RWPE1 (cell line): ENCODE measurements around the gene TRIM27.
A peak's percentile ranks its signal among the peaks of the same experiment; 100 is the strongest.

Experiments used
- CTCF ChIA-PET: fragments of 350-600 bp; sonication (Branson Sonifier 250); formaldehyde crosslinking; extraction: SDS; loops from one replicate; lab custom pipeline; 2021; lab: Yijun Ruan, JAX
- POLR2A ChIA-PET: fragments of 400-600 bp; formaldehyde crosslinking; extraction: SDS; loops from one replicate; lab custom pipeline; 2020; ENCODE audit warnings: antibody characterized with exemption; ENCODE audit not compliant: low non-redundant PET; lab: Yijun Ruan, JAX
- DNase-seq: peaks from one replicate; pipeline ENCODE4 v3.0.0; 2012; ENCODE audit warnings: low spot score
- H3K27ac ChIP-seq: fragments of 450-650 bp; 2 replicates; pipeline ENCODE4 v1.5.1; 2017
- CTCF ChIP-seq: fragments of 450-650 bp; conservative IDR thresholded peaks from 2 replicates; pipeline ENCODE4 v1.5.1; 2017; ENCODE audit warnings: low read depth, mild to moderate bottlenecking

TRIM27 gene

GRCh38 chr6:28947067-28947765 is 23.4 kb upstream of the TRIM27 start:
- DNase-seq, result no peak
- TF ChIP-seq CTCF, result no peak
- ChIA-PET CTCF (interaction anchor here (1.1 to 1.2 kb wide), 2 partner anchors 34 to 69 kb away, joined by 3 read pairs; no protein-coding TSS in a partner anchor), POLR2A (no interaction called here)
- H3K27ac ChIP-seq, result peak overlapping the region; percentile 37

- no peak for TF ChIP-seq CTCF
- ChIA-PET POLR2A (no interaction called here), CTCF (no interaction called here)
- DNase-seq, result no peak
- H3K27ac ChIP-seq, result no peak overlapping the region
Measured at GRCh38 chr6:28945349-28945748, 21.6 kb upstream of the TRIM27 start.

- no peak overlapping the region for H3K27ac ChIP-seq
- CTCF ChIA-PET, result no interaction called here
- POLR2A ChIA-PET, result no interaction called here
- no peak for TF ChIP-seq CTCF
- DNase-seq, result peak; percentile 18
Measured at GRCh38 chr6:28944412-28944865, 20.7 kb upstream of the TRIM27 start.

GRCh38 chr6:28943557-28944411 is 20.0 kb upstream of the TRIM27 start:
- ChIA-PET CTCF (interaction anchor here (0.7 kb wide), 1 partner anchor 20 kb away, joined by 4 read pairs; no protein-coding TSS in a partner anchor), POLR2A (no interaction called here)
- peak; percentile 40 for DNase-seq
- H3K27ac ChIP-seq, result peak overlapping the region; percentile 60
- no peak for TF ChIP-seq CTCF

GRCh38 chr6:28943223-28943556 is 19.4 kb upstream of the TRIM27 start:
- POLR2A ChIA-PET, result no interaction called here
- CTCF ChIA-PET, result interaction anchor here (0.7 kb wide), 1 partner anchor 19 kb away, joined by 4 read pairs; no protein-coding TSS in a partner anchor

More at GRCh38 chr6:28943223-28943556, 19.4 kb upstream of the TRIM27 start:
- no peak for DNase-seq
- no peak for TF ChIP-seq CTCF
- H3K27ac ChIP-seq, result no peak overlapping the region
